ENCODE results near the gene NTF3. TPM values are rescaled to one million over a fixed set of nuclear protein-coding genes. Genes with fewer than 3 reads are reported as not detected.

Gene NTF3
- total RNA-seq, 2 experiments from 2014 or later, result not detected

DNA sequence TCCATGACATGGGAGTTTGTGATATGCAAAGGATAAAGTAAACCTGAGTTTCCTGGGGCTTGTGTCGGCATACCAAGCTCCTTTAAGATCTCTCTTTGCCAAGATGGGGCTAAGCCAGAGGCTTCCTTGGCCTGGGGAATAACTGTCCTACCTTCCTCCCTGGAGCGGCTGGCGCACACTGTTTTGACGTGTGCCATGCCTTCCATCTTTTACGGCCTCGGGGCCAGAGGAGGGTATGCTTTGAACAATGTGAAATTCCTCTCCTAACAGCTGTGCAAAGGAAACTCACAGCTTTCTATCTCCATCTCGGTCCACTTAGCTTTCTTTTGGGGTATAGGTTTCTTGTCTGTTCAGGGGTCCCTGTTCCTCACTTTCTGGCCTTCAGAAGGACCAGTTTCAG lies 55.2 kb downstream of the NTF3 start:
- Mint-ChIP-seq H3K27ac (no peak overlapping the region), H3K36me3 (ENCODE audit: low read depth) (no peaks in the 10 kb centered on the region), H3K27me3 (peaks cover 8% of the 10 kb centered on the region), H3K4me1 (ENCODE audit: low read depth) (no peaks in the 10 kb centered on the region), H3K4me3 (no peak overlapping the region), H3K9me3 (no peaks in the 10 kb centered on the region)
- ATAC-seq (ENCODE audit: poor library complexity) (no peak), DNase-seq (no peak)
- TF ChIP-seq, protein P1, sequence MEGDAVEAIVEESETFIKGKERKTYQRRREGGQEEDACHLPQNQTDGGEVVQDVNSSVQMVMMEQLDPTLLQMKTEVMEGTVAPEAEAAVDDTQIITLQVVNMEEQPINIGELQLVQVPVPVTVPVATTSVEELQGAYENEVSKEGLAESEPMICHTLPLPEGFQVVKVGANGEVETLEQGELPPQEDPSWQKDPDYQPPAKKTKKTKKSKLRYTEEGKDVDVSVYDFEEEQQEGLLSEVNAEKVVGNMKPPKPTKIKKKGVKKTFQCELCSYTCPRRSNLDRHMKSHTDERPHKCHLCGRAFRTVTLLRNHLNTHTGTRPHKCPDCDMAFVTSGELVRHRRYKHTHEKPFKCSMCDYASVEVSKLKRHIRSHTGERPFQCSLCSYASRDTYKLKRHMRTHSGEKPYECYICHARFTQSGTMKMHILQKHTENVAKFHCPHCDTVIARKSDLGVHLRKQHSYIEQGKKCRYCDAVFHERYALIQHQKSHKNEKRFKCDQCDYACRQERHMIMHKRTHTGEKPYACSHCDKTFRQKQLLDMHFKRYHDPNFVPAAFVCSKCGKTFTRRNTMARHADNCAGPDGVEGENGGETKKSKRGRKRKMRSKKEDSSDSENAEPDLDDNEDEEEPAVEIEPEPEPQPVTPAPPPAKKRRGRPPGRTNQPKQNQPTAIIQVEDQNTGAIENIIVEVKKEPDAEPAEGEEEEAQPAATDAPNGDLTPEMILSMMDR (IDR thresholded peaks at IDR 0.05), result no peak
- no peaks in the 10 kb centered on the region for H3K27me3 ChIP-seq (ENCODE audit: control insufficient read depth in 1 of 2, insufficient read depth in 2 of 2, low read length in 2 of 2)
- H3K4me3 ChIP-seq (ENCODE audit: low read length), result no peak overlapping the region
- H3K4me1 ChIP-seq (ENCODE audit: insufficient read depth, low read length), result no peaks in the 10 kb centered on the region
- intact Hi-C loops (cut with DNase I, micrococcal nuclease), result no loop called here
- H3K9me3 ChIP-seq (ENCODE audit: control insufficient read depth in 1 of 2, insufficient read depth in 1 of 2, low read length in 2 of 2), result peaks cover 0 to 2% of the 10 kb centered on the region in 2 experiments
- H3K27ac ChIP-seq (ENCODE audit: low read depth in 1 of 2, low read length in 2 of 2), result no peak overlapping the region
- no peaks in the 10 kb centered on the region for H3K36me3 ChIP-seq (ENCODE audit: insufficient read depth, low read length)
- ChIA-PET CTCF (no interaction called here), POLR2A (no interaction called here)

DNA sequence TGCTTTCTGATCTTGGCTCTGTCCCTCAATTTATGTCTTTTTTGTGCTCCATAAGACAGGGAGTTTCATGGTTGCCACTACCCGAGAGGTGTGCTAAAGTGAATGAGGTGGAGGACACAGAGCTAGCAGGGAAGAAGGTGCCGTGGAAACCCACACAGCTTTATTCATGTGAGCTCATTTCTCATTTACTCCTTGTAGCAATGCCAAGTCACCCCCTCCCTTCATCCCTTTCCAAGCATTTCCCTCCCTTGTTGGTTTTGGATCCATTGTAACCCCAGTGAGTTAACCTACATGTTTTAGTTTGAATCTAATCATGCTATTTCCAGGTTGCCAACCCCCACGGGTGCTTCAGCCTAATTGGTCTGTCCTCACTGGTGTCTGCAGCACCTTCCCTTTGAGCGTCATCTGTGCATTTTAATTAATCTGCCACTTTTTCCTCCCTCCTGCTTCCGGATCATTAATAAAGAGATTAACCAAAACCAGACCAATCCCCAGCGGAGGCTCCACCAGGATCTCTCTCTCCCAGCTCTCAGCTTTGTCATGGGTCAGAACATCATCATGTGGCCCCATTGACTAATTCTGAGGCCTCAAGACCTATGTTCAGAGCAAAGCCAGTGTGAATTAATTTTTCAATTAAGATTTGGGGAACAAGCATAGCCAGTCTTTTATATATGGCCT lies 56.2 kb downstream of the NTF3 start:
- no peaks in the 10 kb centered on the region for H3K9me3 Mint-ChIP-seq
- no peaks in the 10 kb centered on the region for H3K36me3 ChIP-seq (ENCODE audit: insufficient read depth, low read length)
- no peak overlapping the region for H3K27ac Mint-ChIP-seq
- DNase-seq, result no peak
- ATAC-seq (ENCODE audit: poor library complexity), result no peak
- ChIA-PET POLR2A (no interaction called here), CTCF (no interaction called here)
- H3K4me1 ChIP-seq (ENCODE audit: insufficient read depth, low read length), result no peaks in the 10 kb centered on the region
- no peak overlapping the region for H3K4me3 ChIP-seq (ENCODE audit: low read length)
- H3K9me3 ChIP-seq (ENCODE audit: control insufficient read depth in 1 of 2, insufficient read depth in 1 of 2, low read length in 2 of 2), result no peaks in the 10 kb centered on the region
- peaks cover 8% of the 10 kb centered on the region for H3K27me3 Mint-ChIP-seq
- no peaks in the 10 kb centered on the region for H3K36me3 Mint-ChIP-seq (ENCODE audit: low read depth)
- no peak overlapping the region for H3K4me3 Mint-ChIP-seq
- H3K27me3 ChIP-seq (ENCODE audit: control insufficient read depth in 1 of 2, insufficient read depth in 2 of 2, low read length in 2 of 2), result no peaks in the 10 kb centered on the region
- TF ChIP-seq, protein P1 (IDR thresholded peaks at IDR 0.05), result no peak
- intact Hi-C loops (cut with DNase I, micrococcal nuclease), result no loop called here
- H3K4me1 Mint-ChIP-seq (ENCODE audit: low read depth), result no peaks in the 10 kb centered on the region
- H3K27ac ChIP-seq (ENCODE audit: low read depth in 1 of 2, low read length in 2 of 2), result no peak overlapping the region

DNA sequence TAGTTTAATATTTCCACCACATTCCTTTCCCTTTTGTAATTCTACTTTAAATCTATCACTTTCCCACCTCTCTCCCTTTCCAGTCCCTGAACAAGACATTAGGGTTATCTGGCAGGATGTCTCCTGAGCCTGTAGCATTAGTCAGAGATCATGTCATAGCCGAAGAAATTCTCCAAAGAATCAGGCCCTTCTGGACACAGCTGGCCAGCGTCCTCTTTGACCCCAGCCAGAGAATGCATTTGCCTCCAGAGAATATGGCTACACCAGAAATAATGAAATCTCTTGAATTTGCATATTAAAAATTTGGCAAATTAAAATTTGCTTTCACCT lies 56.7 kb downstream of the NTF3 start:
- peaks cover 8% of the 10 kb centered on the region for H3K27me3 Mint-ChIP-seq
- H3K4me1 ChIP-seq (ENCODE audit: insufficient read depth, low read length), result no peaks in the 10 kb centered on the region
- no peaks in the 10 kb centered on the region for H3K36me3 Mint-ChIP-seq (ENCODE audit: low read depth)
- no peaks in the 10 kb centered on the region for H3K4me1 Mint-ChIP-seq (ENCODE audit: low read depth)
- DNase-seq (no peak), ATAC-seq (ENCODE audit: poor library complexity) (no peak)
- ChIA-PET CTCF (no interaction called here), POLR2A (no interaction called here)
- H3K9me3 ChIP-seq (ENCODE audit: control insufficient read depth in 1 of 2, insufficient read depth in 1 of 2, low read length in 2 of 2), result no peaks in the 10 kb centered on the region
- no peak overlapping the region for H3K27ac ChIP-seq (ENCODE audit: low read depth in 1 of 2, low read length in 2 of 2)
- H3K36me3 ChIP-seq (ENCODE audit: insufficient read depth, low read length), result no peaks in the 10 kb centered on the region
- H3K4me3 Mint-ChIP-seq, result no peak overlapping the region
- no peaks in the 10 kb centered on the region for H3K27me3 ChIP-seq (ENCODE audit: control insufficient read depth in 1 of 2, insufficient read depth in 2 of 2, low read length in 2 of 2)
- H3K27ac Mint-ChIP-seq, result no peak overlapping the region
- intact Hi-C loops (cut with DNase I, micrococcal nuclease), result no loop called here
- no peak overlapping the region for H3K4me3 ChIP-seq (ENCODE audit: low read length)
- no peaks in the 10 kb centered on the region for H3K9me3 Mint-ChIP-seq
- TF ChIP-seq, protein P1 (IDR thresholded peaks at IDR 0.05), result no peak
